NT2/D1 (cell line): ENCODE results near the gene HMOX1.

Source experiments
- SUZ12 ChIP-seq: IDR thresholded peaks from 2 replicates; pipeline ENCODE4 v1.6.1; 2011; ENCODE audit not compliant: insufficient read length, insufficient read depth; ENCODE audit errors: extremely low read depth
- YY1 ChIP-seq: IDR thresholded peaks from 2 replicates; pipeline ENCODE4 v1.6.1; 2011; ENCODE audit not compliant: insufficient read length, insufficient read depth
- ZNF274 ChIP-seq: IDR thresholded peaks from 2 replicates; pipeline ENCODE4 v1.6.1; 2011; ENCODE audit warnings: mild to moderate bottlenecking, low read depth, low read length

DNA sequence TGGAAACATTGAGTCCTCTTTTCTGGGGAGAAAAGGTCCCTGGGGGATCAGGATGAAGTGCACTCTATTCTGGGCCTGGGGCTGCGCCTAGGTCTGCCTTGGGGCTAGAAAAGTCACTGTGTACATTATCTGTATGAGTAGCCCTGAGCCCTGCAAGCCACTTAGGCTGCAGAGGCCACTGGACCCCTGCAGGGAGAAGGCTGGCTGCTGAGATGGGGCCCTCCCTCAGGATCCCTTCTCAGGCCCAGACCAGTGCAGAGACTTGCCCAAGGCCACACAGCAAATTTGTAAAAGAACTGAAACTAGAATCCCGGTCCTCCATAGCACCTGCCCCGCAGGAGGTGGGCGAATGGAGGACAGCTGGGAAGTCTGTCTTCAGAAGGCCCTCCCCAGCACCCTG, 26.8 kb upstream of the HMOX1 start:
- TF ChIP-seq ZNF274 (no peak), YY1 (no peak), SUZ12 (no peak)
